ENCODE data around the gene NSF. TPM values are rescaled to one million over a fixed set of nuclear protein-coding genes. Genes with fewer than 3 reads are reported as not detected.
"Not testable (repeated sequence)": the region's sequence is repeated elsewhere in the genome, so short reads cannot be mapped to it uniquely, and the experiment has no call there.

Gene NSF
- total RNA-seq, 1 donor from 2014 or later: 57.0 TPM

DNA sequence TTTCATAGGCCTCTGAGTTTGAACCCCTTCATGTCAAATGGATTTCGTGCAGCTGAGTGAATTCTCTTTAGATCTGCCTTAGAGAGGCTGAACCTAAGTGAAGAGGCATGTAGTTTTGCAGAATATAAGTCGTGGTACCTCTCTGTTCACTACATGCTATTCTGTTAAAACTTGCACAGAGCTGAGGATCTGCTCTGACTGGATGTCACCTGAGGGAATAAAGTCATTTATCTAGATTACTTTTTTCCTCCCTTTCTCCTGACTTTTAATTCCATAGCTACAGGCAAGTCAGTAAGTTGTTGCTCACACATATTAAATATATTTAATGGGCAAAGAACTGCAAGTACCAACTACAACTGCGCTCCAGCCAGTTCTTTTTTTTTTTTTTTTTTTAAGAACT lies 163.3 kb downstream of the NSF start:
- no peaks in the 10 kb centered on the region for H3K9me3 Mint-ChIP-seq (ENCODE audit: unreplicated experiment)
- no peaks in the 10 kb centered on the region for H3K4me1 Mint-ChIP-seq (ENCODE audit: low read depth, unreplicated experiment)

DNA sequence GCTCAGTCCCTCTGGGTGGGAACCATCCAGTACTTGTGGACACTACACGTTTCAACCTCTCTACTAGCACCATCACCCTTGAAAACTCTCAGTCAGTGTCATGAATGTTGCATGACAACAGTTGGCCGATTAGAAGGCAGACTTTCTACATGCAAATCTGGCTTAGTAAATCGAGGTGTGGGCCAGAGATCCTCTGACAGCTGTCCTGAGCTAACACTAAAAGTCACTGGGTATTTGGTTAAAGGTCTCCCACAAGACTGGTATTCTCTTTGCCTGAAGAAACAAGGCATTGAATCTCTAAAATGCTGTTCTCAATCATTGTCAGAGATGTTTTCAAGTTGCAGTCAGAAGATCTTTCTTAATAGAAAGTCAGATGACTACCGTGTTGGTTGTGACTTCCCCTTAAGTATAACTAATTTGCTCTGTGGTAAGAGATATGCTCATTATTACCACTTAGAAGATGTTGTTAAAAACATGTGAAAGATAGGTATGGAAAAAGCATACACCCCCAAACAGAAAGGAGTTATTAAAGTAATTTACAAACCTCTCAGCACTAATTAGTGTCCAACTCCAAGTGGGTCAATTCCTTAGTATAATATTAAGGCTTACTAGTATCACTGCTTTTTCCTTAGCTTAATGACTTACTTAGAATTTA lies 165.7 kb downstream of the NSF start:
- no peaks in the 10 kb centered on the region for H3K27me3 Mint-ChIP-seq (ENCODE audit: unreplicated experiment)
- DNase-seq: no peak
- no peak overlapping the region for H3K4me3 Mint-ChIP-seq (ENCODE audit: unreplicated experiment)
- no peaks in the 10 kb centered on the region for H3K4me1 Mint-ChIP-seq (ENCODE audit: low read depth, unreplicated experiment)
- H3K27ac Mint-ChIP-seq (ENCODE audit: unreplicated experiment): no peak overlapping the region
- no peaks in the 10 kb centered on the region for H3K36me3 Mint-ChIP-seq (ENCODE audit: unreplicated experiment)
- TF ChIP-seq, protein P1, sequence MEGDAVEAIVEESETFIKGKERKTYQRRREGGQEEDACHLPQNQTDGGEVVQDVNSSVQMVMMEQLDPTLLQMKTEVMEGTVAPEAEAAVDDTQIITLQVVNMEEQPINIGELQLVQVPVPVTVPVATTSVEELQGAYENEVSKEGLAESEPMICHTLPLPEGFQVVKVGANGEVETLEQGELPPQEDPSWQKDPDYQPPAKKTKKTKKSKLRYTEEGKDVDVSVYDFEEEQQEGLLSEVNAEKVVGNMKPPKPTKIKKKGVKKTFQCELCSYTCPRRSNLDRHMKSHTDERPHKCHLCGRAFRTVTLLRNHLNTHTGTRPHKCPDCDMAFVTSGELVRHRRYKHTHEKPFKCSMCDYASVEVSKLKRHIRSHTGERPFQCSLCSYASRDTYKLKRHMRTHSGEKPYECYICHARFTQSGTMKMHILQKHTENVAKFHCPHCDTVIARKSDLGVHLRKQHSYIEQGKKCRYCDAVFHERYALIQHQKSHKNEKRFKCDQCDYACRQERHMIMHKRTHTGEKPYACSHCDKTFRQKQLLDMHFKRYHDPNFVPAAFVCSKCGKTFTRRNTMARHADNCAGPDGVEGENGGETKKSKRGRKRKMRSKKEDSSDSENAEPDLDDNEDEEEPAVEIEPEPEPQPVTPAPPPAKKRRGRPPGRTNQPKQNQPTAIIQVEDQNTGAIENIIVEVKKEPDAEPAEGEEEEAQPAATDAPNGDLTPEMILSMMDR (IDR thresholded peaks at IDR 0.05; ENCODE audit: partially characterized antibody, unreplicated experiment): no peak
- H3K9me3 Mint-ChIP-seq (ENCODE audit: unreplicated experiment): no peaks in the 10 kb centered on the region

More for the DNA sequence above, 163.3 kb downstream of the NSF start:
- no peak for DNase-seq
- Mint-ChIP-seq H3K27me3 (ENCODE audit: unreplicated experiment) (no peaks in the 10 kb centered on the region), H3K27ac (ENCODE audit: unreplicated experiment) (no peak overlapping the region), H3K36me3 (ENCODE audit: unreplicated experiment) (no peaks in the 10 kb centered on the region), H3K4me3 (ENCODE audit: unreplicated experiment) (no peak overlapping the region)
- TF ChIP-seq, protein P1 (IDR thresholded peaks at IDR 0.05; ENCODE audit: partially characterized antibody, unreplicated experiment): no peak

DNA sequence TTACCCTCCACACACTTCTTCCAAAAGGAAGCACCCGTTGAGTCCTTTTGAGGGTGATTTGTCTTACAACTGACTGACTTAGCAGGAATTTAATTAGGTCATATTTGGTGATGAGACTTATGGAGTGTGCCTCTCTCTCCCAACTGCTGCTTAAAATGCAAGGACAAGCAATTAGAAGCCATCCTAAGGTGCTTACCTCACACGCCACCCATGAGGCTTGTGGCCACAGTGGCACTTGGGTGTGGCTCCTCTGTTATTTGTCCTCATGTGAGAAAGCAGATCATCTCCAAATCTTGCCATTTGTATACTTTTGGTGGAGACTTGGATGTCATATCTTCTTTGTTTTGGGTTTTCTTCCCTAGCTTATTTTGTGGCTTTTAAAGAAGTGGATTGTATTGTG lies 166.4 kb downstream of the NSF start:
- Mint-ChIP-seq H3K4me1 (ENCODE audit: low read depth, unreplicated experiment) (no peaks in the 10 kb centered on the region), H3K4me3 (ENCODE audit: unreplicated experiment) (no peak overlapping the region), H3K36me3 (ENCODE audit: unreplicated experiment) (no peaks in the 10 kb centered on the region), H3K27ac (ENCODE audit: unreplicated experiment) (no peak overlapping the region), H3K9me3 (ENCODE audit: unreplicated experiment) (no peaks in the 10 kb centered on the region), H3K27me3 (ENCODE audit: unreplicated experiment) (no peaks in the 10 kb centered on the region)
- TF ChIP-seq, protein P1 (IDR thresholded peaks at IDR 0.05; ENCODE audit: partially characterized antibody, unreplicated experiment): no peak
- DNase-seq: no peak

DNA sequence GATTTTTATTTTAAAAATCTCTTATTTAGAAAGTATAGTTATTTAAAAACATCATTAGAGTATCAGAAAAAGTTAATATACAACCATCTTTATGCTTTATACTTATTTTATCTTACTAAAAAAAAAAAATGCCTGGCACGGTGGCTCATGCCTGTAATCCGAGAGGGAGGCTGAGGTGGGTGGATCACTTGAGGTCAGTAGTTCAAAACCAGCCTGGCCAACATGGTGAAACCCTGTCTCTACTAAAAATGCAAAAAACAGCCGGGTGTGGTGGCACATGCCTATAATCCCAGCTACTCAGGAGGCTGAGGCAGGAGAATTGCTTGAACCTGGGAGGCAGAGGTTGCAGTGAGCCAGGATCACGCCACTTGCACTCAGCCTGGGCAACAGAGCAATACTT lies 167.1 kb downstream of the NSF start:
- not testable (repeated sequence) for H3K4me1 Mint-ChIP-seq (ENCODE audit: low read depth, unreplicated experiment); H3K4me3 Mint-ChIP-seq (ENCODE audit: unreplicated experiment); H3K27ac Mint-ChIP-seq (ENCODE audit: unreplicated experiment); H3K27me3 Mint-ChIP-seq (ENCODE audit: unreplicated experiment); H3K9me3 Mint-ChIP-seq (ENCODE audit: unreplicated experiment); H3K36me3 Mint-ChIP-seq (ENCODE audit: unreplicated experiment); DNase-seq

DNA sequence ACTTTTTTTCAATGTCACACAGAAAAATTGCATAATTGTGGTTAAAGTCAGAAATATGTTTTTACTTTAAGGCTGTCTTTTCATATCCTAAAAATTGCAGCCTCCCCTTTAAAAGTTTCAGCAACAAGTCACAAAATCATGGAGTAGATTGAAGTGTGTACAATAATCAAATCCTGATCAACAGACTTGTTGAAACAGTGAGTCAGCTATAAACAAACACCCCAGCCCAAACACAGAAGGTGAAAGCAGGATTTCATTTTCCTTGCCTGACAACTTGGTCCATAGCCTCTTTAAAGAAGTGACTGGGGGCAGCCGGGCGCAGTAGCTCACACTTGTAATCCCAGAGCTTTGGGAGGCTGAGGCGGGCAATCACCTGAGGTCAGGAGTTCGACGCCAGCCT lies 168.1 kb downstream of the NSF start:
- no peaks in the 10 kb centered on the region for H3K4me1 Mint-ChIP-seq (ENCODE audit: low read depth, unreplicated experiment)
- TF ChIP-seq, protein P1 (IDR thresholded peaks at IDR 0.05; ENCODE audit: partially characterized antibody, unreplicated experiment): no peak
- no peaks in the 10 kb centered on the region for H3K36me3 Mint-ChIP-seq (ENCODE audit: unreplicated experiment)
- DNase-seq: no peak
- H3K4me3 Mint-ChIP-seq (ENCODE audit: unreplicated experiment): no peak overlapping the region
- H3K27me3 Mint-ChIP-seq (ENCODE audit: unreplicated experiment): no peaks in the 10 kb centered on the region
- no peaks in the 10 kb centered on the region for H3K9me3 Mint-ChIP-seq (ENCODE audit: unreplicated experiment)
- no peak overlapping the region for H3K27ac Mint-ChIP-seq (ENCODE audit: unreplicated experiment)

Measured in glutamatergic neuron (in vitro differentiated cells).